Astrocyte of the spinal cord (primary cell): ENCODE data around the gene HTR6.

ENCODE experiments used
- DNase-seq: peaks from one replicate; pipeline ENCODE4 v3.0.0; 2011; ENCODE audit warnings: low read depth, low spot score
- H3K4me3 ChIP-seq: 2 replicates; pipeline ENCODE4 v1.5.1; 2011; ENCODE audit warnings: low read depth, mild to moderate bottlenecking, low read length, moderate library complexity
- CTCF ChIP-seq: IDR thresholded peaks from 2 replicates; pipeline ENCODE4 v1.5.1; 2012; ENCODE audit warnings: low read depth, mild to moderate bottlenecking, low read length, inconsistent platforms
- in situ Hi-C: cut with HindIII; loops from 2 replicates; pipeline ENCODE4 v1.10.0; 2017; ENCODE audit warnings: low sequenced_read_pairs

The HTR6 gene

GRCh38 chr1:19730232-19730631 lies 65.6 kb downstream of the HTR6 start:
- in situ Hi-C loops: no loop called here
- TF ChIP-seq CTCF: no peak
- DNase-seq: no peak
- no peak overlapping the region for H3K4me3 ChIP-seq
